Suppressor macrophage treated with lipopolysaccharide for 1 hour (primary cell): Measurements from ENCODE around the gene MOXD1.
"Not testable (repeated sequence)": the region's sequence is repeated elsewhere in the genome, so short reads cannot be mapped to it uniquely, and the experiment has no call there.

ENCODE experiments used
- DNase-seq, 3 donors: peaks; one replicate each; pipeline ENCODE4 v3.0.0-alpha.2; 2020 to 2022

Gene MOXD1

GRCh38 chr6:132275066-132275970, 126.0 kb downstream of the MOXD1 start:
- DNase-seq = no peak

- no peak for DNase-seq
Observed at GRCh38 chr6:132272776-132273175, 128.5 kb downstream of the MOXD1 start.

DNA sequence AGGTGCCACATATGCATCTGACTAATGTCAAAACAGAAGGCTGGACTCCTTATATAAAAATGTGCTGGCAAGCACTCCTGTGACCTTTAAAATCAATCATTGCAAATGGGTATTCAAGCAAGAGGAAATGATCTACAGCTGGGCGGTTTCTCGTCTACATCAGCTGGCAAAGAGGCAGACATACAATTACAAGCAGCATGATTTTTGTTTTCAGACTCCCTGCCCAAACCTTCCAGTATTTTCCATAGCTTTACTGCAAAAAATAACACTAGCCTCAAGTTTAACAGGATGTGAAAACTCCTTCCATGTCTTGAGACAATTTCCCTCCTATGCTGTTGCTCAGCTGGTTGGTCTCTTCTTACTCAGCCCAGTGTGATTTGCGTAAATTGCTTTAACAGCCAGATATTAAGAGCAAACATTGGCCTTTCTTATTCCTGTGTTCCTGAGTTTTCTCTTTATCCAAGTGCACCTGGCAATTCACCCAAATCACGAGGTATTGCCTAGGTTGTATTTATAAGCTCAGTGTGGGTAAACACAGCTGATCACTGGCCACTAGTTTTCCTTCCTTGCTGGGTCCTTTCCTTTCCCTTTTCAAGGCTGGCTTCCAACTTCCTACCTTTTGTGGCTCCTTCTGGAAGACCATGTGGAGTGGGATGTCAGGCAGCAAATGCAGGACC, 130.4 kb downstream of the MOXD1 start:
- no peak for DNase-seq

GRCh38 chr6:132268666-132269065, 132.6 kb downstream of the MOXD1 start:
- DNase-seq = not testable (repeated sequence)

GRCh38 chr6:132268209-132268608, 133.1 kb downstream of the MOXD1 start:
- DNase-seq = no peak

- no peak for DNase-seq
Observed at GRCh38 chr6:132265451-132266097, 135.7 kb downstream of the MOXD1 start.

DNA sequence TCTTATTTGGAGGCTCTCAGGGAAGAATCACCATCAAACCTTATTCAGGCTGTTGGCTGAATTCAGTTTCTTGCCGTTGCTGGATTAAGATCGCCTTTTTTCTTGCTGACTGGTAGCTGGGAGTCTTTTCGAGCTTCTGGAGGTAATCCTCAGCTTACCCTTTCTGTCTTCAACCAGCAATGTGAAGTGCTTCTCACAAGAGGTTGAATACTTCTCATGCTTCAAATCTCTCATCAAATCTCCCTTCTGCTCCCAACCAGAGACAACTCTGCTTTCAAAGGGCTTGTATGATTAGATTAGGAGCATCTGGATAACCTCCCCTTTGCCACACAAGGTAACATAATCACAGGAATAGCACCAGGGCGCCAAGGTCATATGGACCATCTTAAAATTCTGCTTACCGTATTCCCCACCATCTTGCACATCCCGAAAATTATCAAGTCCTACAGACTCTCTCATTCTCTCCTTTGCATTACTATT, 137.2 kb downstream of the MOXD1 start:
- no peak for DNase-seq

DNA sequence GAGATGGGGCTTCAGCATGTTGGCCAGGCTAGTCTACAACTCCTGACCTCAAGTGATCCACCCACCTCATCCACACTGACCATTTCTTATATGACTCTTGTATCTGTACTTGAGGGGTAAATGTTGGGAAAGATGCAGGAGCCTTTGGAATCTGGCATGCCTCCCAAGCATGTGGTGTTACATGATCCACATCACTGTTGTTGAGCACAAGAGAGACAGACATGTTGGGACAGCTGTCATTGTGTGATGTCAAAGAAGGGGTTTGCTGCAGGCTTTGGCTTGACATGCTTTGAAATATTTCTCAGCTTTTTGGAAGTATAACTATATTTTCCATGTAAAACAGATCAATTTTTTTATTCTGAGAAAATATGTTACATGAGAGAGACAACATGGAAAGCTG, 139.9 kb downstream of the MOXD1 start:
- DNase-seq = no peak

DNA sequence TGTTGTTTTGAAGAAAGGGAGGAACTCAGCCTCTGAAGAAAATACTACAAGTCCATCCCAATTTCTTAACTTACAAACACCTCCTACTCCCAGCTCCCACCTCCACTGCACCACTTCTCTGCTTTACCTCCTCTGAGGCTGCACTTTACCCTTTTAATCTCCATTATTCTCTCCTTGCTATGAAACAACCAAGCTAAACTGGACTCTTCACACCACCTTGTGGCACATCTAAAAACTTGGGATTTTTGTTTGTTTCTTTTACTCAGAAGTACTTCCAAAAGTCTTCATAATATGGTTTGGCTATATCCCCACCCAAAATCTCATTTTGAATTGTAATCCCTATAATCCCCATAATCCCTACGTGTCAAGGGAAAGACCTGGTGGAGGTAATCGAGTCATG, 142.2 kb downstream of the MOXD1 start:
- no peak for DNase-seq

DNA sequence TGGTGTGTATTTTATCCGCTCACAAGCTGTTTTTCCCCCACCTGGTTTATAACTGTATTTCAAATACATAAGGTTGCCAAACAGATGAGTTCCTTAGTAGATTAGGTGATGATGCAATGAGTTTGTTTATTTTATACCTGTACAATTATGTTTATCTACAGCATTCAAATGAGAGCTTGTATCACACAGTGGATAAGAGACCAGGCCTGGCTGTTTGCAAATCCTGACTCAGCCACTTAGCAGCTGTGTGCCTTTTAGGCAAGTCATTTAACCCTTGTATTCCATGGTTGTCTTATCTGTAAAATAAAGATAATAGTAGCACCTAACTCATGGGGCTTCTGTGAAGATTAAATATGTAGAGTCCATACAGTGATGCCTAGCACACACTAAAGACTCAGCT, 143.7 kb downstream of the MOXD1 start:
- DNase-seq = no peak

GRCh38 chr6:132256457-132256856, 144.8 kb downstream of the MOXD1 start:
- DNase-seq = no peak

GRCh38 chr6:132253906-132254305, 147.4 kb downstream of the MOXD1 start:
- DNase-seq = no peak

- no peak for DNase-seq
Observed at GRCh38 chr6:132253211-132253610, 148.1 kb downstream of the MOXD1 start.

GRCh38 chr6:132252113-132252512, 149.2 kb downstream of the MOXD1 start:
- DNase-seq = no peak

GRCh38 chr6:132251711-132252110, 149.6 kb downstream of the MOXD1 start:
- no peak for DNase-seq

GRCh38 chr6:132247381-132248159, 153.7 kb downstream of the MOXD1 start:
- no peak for DNase-seq

DNA sequence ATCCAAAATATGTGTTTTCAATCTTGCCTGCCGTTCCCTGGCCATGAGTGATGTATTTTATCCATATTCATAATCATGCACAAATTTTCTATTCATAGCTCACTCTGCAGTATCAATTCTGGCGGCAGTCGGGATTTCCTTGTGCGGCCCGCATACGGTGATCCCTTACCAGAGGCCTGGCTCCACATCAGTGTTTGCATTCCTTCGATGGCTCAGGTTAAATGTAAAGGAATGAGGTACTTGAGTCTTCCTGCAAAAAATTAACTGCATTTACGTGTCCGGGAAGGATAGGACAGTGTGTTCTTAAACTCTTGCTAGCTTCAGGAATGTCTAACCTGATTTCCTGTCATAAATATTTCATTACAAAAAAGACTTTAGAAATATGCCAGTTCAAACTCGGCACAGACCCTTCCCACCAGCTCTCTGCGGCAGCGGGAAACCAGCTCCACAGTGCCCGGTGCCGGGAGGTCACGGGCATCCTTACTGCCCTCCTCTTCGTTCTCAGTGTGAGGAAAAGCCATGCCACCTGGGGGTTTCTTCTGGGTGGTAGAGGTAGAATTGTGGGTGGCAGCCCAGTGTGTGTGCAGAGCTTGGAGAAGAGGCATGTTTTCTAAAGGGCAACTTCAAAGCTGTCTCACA, 154.5 kb downstream of the MOXD1 start:
- no peak for DNase-seq

DNA sequence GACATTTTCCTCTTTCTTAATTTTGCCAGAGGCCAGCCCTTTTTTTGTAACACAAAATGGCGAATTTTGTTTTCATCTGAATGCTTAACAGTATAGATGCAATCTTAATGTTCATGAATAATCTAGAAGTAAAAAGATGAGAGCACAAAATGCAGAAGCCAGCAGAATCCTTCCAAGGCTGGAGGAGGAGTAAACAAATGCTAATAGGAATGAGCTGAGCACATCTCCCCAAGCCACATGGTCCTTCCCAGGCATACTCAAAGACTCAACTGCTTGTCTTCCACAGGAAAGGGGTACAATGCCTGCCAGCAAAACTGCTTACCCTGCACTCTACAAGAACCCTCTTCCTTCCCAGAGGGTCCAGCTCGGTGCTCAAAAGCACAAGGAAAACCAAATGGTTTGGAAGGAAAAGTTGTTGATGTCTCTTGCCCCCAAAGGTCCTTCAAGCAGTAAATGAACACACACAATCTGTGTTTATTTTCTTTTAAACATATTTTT, 155.1 kb downstream of the MOXD1 start:
- DNase-seq = no peak
